CD4-positive, alpha-beta T cell treated with Interleukin-1 beta for 1 hour (primary cell): ENCODE results near the gene NME7.
"Not testable (repeated sequence)": the region's sequence is repeated elsewhere in the genome, so short reads cannot be mapped to it uniquely, and the experiment has no call there.

Experiments used
- DNase-seq, 2 donors: peaks; one replicate each; pipeline ENCODE4 v3.0.0-alpha.2; 2020 to 2022

Gene NME7

DNA sequence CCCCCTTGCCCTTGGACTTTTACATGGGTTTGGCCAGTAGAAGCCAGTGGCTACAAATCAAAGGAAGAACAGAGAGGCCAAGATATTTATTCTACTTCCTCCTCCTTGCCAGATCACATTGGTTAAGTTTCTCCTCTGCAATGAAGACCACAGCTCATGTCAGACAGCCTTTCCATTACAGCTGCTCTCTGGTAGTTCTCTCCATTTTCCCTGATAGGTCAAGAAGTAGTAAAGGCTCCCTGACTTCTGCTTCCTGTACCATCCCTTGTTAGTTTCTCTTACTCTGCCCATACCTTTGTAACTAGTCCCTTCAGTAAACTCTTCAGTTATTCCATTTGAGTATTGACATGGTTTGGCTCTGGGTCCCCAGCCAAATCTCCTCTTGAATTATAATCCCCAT is 27.8 kb downstream of the NME7 start:
- DNase-seq: no peak

DNA sequence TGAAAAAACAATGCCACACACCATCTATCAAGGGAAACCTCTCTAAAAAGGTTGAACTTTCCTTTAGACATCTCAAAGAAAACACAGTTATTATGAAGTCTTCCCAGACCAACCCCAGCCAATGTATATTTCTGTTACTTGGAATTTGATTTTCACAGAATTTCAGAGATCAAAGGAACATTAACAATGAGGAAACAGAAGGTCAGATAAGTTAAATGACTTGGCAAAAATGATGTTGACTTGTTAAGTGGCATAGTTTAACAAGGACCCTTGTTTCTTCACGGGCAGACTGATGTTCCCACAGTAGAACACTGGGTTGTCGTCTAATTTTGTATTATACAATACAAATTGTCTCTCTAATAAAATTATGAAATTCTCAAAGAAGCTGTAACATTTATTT is 29.0 kb downstream of the NME7 start:
- no peak for DNase-seq

DNA sequence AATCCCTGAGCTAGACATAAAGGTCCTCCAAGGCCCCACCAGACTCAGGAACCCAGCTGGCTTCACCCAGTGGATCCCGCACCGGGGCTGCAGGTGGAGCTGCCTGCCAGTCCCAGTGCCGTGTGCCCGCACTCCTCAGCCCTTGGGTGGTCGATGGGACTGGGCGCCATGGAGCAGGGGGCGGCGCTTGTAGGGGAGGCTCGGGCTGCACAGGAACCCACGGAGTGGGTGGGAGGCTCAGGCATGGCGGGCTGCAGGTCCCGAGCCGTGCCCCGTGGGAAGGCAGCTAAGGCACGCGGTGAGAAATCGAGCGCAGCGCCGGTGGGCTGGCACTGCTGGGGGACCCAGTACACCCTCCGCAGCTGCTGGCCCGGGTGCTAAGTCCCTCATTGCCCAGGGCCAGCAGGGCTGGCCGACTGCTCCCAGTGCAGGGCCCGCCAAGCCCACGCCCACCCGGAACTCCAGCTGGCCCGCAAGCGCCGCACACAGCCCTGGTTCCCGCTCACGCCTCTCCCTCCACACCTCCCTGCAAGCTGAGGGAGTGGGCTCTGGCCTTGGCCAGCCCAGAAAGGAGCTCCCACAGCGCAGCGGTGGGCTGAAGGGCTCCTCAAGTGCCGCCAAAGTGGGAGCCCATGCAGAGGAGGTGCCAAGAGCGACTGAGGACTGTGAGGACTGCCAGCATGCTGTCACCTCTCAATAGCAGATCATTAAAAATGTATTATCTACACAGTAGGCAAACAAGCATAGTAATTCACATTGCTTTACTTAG is 30.5 kb downstream of the NME7 start:
- not testable (repeated sequence) for DNase-seq

DNA sequence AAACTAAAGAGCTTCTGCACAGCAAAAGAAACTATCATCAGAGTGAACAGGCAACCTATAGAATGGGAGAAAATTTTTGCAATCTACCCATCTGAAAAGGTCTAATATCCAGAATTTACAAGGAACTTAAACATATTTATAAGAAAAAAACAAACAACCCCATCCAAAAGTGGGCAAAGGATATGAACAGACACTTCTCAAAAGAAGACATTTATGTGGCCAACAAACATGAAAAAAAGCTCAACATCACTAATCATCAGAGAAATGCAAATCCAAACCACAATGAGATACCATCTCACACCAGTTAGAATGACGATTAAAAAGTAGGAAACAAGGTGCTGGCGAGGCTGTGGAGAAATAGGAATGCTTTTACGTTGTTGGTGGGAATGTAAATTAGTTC is 32.9 kb downstream of the NME7 start:
- not testable (repeated sequence) for DNase-seq

DNA sequence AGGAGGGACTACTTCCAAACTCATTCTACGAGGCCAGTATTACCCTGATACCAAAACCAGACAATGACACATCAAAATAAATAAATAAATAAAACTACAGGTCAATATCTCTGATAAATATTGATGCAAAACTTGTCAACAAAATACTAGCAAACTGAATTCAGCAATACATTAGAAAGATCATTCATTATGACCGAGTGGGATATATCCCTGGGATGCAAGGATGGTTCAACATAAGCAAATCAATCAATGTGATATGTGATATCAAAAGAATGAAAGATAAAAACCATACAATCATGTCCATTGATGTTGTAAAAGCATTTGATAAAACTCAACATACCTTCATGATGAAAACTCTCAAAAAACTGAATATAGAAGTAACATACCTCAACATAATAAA is 36.7 kb downstream of the NME7 start:
- DNase-seq: no peak

DNA sequence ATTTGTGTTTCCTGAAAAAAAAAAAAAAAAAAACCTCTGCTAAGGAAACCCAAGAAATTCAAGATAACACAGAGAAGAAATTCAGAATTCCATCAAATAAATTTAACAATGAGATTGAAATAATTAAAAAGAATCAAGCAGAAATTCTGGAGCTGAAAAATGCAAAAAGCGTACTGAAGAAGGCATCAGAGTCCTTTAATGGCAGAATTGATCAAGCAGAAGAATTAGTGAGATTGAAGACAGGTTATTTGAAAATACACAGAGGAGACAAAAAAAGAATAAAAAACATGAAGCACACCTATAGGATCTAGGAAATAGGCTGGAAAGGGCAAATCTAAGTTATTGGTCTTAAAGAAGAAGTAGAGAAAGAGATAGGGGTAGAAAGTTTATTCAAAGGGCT is 38.2 kb downstream of the NME7 start:
- DNase-seq: no peak

DNA sequence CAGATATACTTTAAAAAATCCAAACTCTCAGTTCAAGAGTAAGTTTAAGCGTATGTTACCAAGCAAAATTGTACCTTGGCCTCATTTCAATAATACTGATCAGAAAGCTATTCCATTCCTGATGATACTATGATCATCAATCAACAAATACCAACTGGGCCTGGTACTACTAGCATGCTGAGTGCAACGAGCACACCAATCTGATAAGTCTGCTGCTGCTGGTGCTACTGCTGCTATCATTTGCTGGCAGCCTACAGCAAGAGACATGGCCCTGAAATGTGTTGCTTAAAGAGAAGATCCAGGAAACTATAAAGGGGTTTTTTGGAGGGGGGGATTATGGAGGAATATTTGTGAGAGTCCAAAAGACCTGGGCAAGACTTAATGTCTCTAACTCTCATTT is 39.7 kb downstream of the NME7 start:
- no peak for DNase-seq

DNA sequence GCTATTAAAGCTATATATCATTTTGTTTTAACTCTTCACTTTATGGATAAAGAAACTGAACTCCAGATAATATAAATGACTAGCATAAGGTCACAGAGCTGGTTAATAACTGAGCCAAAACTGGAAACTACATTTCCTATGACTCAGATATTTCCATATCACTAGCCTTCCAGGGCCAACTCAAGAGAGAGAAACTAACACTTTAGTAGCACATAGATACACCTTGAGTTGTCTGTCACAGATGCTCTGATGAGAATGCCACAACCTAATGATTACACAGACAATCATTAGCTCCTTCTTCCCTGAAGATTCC is 40.7 kb downstream of the NME7 start:
- DNase-seq: no peak

DNA sequence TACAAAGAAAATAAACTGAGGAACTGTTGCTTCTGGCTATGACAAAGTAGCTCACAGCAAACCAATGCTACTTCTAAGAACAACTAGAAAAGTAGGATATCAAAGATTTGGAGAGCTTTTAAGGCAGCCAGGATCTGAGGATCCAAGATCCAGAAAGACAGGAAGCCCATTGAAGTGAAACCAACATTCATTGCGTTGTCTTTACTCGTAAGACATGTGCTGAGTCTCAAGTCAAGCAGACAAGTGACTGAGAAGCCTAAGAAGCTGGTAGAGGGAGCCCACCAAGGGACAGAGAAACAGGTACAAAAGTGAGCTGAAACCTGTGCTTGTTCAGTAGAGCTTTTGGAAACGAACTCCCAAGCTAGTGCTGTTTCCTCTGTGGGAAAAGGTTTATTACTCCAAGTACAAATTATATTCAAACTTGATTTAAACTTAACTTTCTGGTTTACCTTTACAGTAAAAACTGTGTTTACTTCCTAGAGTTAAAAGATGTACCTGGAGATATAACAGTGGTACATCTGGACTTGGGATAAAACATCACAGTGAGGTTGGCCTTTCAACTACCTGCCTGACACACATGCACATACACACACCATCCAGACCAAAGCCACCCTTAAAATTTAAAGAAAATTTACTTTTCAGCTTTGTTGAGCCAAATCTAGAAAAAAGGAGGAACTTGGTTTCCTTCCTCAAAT is 41.2 kb downstream of the NME7 start:
- no peak for DNase-seq

DNA sequence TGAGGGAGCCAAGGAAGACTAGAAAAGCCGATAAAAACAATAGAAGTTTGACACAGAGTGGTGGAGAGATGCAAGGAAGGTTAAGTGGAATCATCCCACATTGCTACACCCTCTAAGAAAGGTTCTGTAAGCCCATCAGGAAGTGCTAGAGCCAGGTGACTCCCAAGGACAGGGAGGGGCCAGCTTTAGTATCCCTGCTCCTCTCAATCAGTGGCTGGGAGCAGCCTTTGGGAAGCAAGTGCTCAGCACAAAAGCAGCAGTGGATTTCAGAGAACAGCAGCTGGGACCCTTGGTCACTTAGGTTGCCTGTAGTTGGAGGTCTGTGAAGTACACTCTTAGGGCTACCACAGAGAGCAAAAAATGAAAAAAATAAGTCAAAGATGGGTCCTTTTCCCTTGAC is 42.5 kb downstream of the NME7 start:
- DNase-seq: no peak

DNA sequence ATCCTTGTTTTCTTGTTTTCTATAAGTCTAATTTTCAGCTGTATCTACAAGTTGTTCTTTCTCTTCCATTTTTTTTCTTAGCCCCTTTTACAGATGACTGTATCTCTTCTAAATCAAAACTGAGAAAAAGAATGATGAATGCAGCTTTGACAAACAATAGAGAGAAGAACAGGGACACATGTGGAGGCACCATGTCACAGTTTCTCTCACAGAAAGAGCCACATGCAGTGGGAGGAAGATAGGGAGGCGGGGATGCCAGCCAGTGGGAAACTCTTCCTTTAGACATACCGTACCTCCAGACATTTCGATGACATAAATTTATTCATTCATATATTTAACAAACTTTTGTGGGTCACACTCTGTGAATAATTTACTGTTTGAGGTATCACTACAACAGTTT is 45.5 kb downstream of the NME7 start:
- DNase-seq: no peak

DNA sequence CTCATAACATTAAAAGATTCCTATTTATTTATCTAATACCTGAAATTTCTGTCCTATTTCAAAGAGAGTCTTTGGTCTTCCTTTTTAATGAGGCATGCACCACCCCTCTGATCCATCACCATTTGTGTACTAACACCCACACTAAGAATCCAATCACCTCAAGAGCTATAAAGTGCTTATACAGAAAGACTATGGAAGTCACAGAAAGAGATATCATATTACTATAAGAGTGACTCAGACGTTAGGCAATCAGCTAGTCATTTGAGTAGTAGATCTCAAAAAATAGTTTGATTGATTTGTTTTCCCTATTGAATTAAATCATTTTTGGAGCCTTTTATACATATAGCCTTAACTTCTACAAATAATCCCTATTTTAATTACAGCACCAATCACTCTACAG is 46.1 kb downstream of the NME7 start:
- DNase-seq: no peak

DNA sequence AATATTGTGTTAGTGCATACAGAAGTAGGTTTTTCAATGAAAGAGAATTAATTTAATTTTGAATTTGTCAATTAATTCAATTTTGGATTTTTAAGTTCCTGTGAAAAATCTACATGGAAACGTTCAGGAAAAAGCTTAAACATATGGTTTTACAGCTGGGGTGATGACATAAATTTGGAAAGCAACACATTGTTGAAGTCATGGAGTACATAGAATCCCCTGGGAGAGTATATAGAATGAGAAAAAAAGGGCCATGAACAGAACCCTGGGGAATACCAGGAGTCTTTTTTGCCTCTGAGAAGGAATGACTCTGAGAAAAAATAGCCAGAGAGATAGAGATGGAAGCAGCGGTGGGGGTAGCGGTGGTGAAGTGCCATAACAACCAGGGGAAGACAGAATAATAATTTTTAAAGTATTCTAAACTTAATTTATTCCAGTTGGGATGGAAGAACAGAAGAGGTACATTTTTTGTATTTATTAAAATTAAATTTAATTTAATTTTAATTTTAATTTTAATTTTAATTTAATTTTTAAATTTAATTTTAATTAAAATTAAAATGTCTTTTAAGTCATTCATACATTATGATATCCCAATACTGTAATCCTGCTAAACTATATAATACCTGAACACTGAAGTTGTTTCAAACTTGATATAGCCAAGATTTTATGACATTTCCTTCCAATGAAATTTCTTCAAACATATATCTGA is 48.9 kb downstream of the NME7 start:
- DNase-seq: no peak

DNA sequence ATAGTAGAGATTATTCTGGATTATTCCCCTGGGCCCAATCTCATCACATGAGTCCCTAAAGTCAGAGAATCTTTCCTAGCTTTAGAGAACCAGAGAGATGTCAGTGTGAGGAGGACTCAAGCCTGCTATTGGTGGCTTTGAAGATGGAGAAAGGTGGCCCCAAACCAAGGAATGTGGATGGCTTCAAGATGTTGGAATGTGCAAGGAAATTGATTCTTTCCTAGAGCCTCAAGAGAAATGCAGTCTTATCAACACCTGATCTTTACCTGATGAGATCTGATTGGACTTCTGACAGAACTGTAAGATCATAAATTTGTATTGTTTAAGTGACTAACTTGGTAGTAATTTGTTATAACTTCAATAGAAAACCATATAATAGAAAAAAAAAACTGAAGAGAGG is 51.0 kb downstream of the NME7 start:
- no peak for DNase-seq

DNA sequence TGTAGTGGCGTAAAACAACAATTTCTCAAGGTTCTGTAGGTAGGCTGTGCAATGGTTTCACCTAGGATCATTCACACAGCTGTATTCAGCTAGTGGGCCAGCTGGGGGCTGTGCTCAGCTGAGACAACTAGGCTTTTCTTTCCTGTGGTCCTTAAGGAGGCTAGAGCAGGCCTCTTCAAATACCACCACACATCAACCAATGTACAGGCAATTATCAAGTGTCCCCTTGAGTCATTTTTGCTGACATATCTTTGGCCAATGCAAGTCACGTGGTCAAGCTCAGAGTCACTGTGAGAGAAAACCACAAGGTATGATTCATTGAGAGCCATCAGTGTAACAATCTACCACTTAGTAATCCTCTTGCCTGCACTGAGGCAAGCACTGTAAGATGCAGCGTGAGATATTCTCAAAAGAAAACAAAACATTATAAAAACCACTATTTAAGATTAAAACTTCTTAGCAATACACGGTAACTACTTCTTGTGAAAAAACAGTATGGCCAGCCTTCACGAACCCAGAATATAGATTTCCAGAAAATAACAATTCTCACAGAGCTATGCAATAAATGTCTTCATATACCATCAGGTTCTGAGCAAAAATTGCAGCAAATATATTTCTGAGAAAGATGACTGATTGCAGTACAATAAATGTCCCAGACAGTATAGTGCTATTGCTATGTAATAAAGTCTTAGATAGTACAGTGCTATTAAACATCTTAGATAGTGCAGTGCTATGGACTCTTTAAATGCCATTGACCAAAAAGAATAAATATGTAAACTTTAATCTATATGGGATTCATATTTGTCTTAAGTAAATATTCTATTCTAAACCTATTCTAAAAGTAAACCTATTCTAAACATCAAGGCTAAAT is 55.3 kb downstream of the NME7 start:
- DNase-seq: peak; percentile 40 to 44

DNA sequence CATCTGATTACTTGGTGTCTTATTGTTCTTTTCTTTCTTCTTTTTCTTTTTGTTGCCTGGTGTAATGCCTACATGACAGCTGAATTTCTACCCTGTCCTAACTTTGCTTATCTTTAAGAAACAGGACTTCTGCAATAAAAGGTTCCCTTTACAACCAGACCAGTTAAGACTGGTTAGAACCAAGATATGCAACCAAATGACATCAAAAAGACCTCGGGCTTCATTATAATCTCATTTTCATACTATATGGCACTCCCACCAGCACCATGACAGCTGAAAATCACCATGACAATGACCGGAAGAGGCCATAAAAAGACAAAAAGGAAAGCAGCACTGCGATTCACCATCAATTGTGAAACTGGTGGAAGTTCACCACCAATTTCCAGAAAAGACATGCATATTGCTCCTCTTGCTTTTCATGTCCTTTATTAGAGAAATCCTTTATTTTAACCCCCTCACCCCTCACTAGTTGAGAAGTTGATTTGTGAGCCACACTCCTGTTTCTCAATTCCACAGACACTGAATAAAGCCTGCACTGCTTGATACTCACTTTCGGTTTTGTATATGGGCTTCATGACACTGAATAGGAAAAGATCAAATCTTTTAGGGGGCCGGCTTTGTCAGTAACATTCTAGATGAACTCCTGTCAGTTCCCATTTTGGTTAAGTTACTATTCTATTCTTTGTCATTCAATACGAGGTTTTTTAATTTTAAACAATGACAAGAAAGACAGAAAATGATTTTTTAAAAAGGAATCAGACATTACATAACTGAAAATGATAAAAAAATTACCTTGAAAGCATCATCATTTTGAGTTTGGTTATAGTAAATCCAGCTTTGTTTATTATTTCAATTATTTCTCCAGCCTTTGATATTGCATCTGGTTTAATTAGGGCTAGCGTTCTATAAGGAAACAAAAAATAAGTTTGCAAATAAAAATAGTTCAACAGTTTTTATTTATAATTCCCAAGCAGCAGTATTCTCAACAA is 58.1 kb downstream of the NME7 start:
- peak in 1 of 2 donors; percentile 9 for DNase-seq

DNA sequence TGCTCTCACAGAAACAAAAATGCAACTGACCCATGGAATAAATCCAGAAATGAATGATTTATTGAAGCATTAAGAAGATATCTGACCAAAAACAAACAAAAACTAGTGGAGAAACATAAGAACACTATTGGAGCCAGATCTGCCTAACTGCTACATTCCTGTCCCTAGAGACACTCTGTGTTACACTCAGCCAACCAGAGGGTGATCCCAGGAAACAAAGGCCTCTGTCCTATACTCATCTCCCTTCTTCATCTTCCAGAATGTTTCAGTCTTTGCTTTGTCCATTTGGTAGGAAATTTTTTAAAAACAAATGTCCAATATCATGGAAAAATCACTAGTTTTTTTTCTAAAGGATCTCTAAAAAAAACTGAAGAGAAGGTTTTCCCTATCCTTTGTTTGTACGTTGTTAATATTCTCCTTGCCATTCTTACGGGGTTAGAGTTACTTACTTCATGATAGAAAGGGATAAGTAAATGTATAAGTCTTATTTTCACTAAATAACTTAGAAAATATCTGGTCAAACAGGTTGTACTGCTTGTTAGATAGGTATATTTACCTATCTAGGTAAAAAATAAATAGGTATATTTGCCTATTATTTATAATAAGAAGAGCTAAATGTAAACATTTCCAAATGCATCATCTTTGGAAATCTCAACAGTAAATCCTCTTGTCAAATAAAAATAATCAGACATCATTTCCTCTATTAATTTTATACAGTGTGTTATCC is 59.1 kb downstream of the NME7 start:
- DNase-seq: no peak

DNA sequence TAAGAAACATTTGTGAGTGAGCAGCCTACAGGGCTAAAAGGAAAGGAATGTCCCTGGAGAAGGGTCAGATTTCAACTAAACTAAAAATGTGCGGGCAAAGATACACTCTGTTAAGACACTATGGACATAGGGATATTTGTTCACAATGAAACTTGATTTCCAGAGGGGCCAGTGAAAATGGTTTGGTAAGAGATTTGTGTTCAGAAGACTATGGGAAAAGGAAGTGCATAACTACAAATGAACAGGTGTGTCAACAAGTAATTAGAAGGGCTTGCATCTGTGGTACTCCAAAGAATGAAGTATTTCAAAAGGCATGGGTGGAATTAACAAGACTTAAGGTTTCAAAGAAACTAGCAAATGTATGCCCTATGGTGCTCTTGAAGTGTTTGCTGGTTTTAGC is 60.4 kb downstream of the NME7 start:
- no peak for DNase-seq

DNA sequence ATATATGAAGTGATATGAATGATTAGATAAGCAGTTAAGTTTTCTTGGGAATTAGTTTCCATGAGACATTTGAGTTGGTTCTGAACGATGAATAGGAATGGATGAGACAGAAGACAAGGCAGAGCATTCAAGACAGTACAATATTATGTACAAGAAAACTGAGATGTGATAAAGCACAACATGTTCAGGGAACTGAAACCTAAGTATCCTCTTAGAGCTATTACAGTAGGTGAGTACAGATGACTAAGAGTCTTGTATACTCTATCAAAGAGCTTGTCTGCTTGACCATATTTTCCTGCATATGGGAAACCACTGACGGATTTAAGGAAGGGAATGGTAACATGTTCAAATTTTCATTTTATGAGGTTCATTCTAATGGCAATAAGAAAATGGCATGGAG is 61.6 kb downstream of the NME7 start:
- no peak for DNase-seq

DNA sequence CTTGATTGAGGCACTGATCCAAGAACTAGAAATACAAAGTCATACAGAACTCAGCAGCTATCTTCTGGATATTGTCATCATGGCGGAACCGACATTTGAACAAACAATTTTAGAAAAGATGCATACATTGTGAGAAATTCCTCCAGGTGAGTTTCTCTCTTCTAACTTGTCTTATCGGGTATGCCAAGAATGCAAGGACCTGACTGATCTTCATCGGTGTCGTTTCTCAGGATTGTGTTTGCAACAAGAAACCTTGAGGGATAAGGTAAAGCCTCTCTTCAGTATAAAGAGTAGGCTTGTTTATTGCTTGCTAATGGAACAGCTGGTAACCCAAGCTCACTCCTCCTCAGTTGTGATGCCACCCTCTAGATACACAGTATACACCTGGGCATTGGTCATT is 62.2 kb downstream of the NME7 start:
- no peak for DNase-seq

DNA sequence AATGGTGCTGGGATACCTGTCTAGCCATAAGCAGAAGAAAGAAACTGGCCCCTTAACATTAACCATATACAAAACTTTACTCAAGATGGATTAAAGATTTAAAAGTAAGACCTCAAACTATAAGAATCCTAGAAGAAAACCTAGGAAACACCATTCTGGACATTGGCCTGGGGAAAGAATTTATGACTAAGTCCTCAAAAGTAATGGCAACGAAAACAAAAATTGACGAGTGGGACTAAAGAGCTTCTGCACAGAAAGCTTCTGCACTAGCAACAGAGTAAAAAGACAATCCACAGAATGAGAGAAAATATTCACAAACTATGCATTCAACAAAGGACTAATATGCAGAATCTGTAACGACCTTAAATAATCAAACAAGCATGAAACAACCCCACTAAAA is 66.7 kb downstream of the NME7 start:
- no peak for DNase-seq
